ENCODE data around the gene CSNK2A3. TPM values are rescaled to one million over a fixed set of nuclear protein-coding genes. Genes with fewer than 3 reads are reported as not detected.

CSNK2A3 gene
- total and polyA plus RNA-seq, 12 donors = 0.57 to 2.2 (median 0.99) TPM; not detected in 1

- no peaks in the 10 kb centered on the region for H3K9me3 ChIP-seq
- H3K27ac ChIP-seq = no peak overlapping the region
- intact Hi-C loops (cut with DNase I) = no loop called here
- H3K36me3 ChIP-seq = peaks cover 0 to 9% (median 0%) of the 10 kb centered on the region in 9 donors
- ATAC-seq (no peak), DNase-seq (no peak)
- no peak for TF ChIP-seq CTCF (IDR thresholded peaks at IDR 0.05)
- 98% methylated on average over 4 of the region's 4 CpGs for WGBS, 2 donors
- H3K4me3 ChIP-seq = no peak overlapping the region
- H3K27me3 ChIP-seq = no peaks in the 10 kb centered on the region
- peaks cover 11 to 48% (median 39%) of the 10 kb centered on the region in 9 donors for H3K4me1 ChIP-seq
Observed at GRCh38 chr11:11351042-11351586, 1.9 kb downstream of the CSNK2A3 start.

GRCh38 chr11:11349870-11350337 lies 3.1 kb downstream of the CSNK2A3 start:
- no peak overlapping the region for H3K4me3 ChIP-seq
- DNase-seq (peak in 1 of 2 donors; percentile 47), ATAC-seq (peak in 7 of 8 donors; percentile 46 to 73 (median 57))
- peaks cover 11 to 48% (median 39%) of the 10 kb centered on the region in 9 donors for H3K4me1 ChIP-seq
- no peak for TF ChIP-seq CTCF (IDR thresholded peaks at IDR 0.05)
- intact Hi-C loops (cut with DNase I) = loop anchor here in 1 of 10 donors (10.0 kb wide), 1 partner anchor 435 kb away; no protein-coding TSS in a partner anchor
- H3K27me3 ChIP-seq = no peaks in the 10 kb centered on the region
- WGBS, 2 donors = 36 to 40% methylated on average over 1 of the region's 1 CpG
- peak overlapping the region in 2 of 10 donors; percentile 30 to 35 for H3K27ac ChIP-seq
- no peaks in the 10 kb centered on the region for H3K9me3 ChIP-seq
- peaks cover 0 to 9% (median 0%) of the 10 kb centered on the region in 9 donors for H3K36me3 ChIP-seq

GRCh38 chr11:11349106-11349825 lies 3.8 kb downstream of the CSNK2A3 start:
- H3K4me1 ChIP-seq = peaks cover 11 to 48% (median 39%) of the 10 kb centered on the region in 9 donors
- ATAC-seq (peak in 3 of 8 donors; percentile 15 to 30 (median 25)), DNase-seq (no peak)
- H3K4me3 ChIP-seq = no peak overlapping the region
- WGBS, 2 donors = 57 to 59% methylated on average over 12 of the region's 12 CpGs
- TF ChIP-seq CTCF (IDR thresholded peaks at IDR 0.05) = no peak
- no peaks in the 10 kb centered on the region for H3K27me3 ChIP-seq
- peaks cover 0 to 9% (median 0%) of the 10 kb centered on the region in 9 donors for H3K36me3 ChIP-seq
- H3K27ac ChIP-seq = peak overlapping the region in 3 of 10 donors; percentile 30 to 37 (median 35)
- H3K9me3 ChIP-seq = no peaks in the 10 kb centered on the region
- intact Hi-C loops (cut with DNase I) = loop anchor here in 1 of 10 donors (10.0 kb wide), 1 partner anchor 436 kb away; no protein-coding TSS in a partner anchor

GRCh38 chr11:11348303-11348702 lies 4.7 kb downstream of the CSNK2A3 start:
- no peak for TF ChIP-seq CTCF (IDR thresholded peaks at IDR 0.05)
- Histone ChIP-seq H3K36me3 (peaks cover 0 to 3% (median 0%) of the 10 kb centered on the region in 9 donors), H3K9me3 (no peaks in the 10 kb centered on the region), H3K4me1 (peaks cover 11 to 48% (median 39%) of the 10 kb centered on the region in 9 donors), H3K27me3 (no peaks in the 10 kb centered on the region), H3K4me3 (no peak overlapping the region), H3K27ac (no peak overlapping the region)
- ATAC-seq (no peak), DNase-seq (no peak)
- WGBS, 2 donors = 76 to 78% methylated on average over 5 of the region's 5 CpGs
- intact Hi-C loops (cut with DNase I) = loop anchor here in 1 of 10 donors (10.0 kb wide), 1 partner anchor 436 kb away; no protein-coding TSS in a partner anchor

All from heart right ventricle (tissue), 16 donors.